Uterus (tissue), 4 donors: ENCODE measurements around the gene ENTPD7. TPM values are rescaled to one million over a fixed set of nuclear protein-coding genes. Genes with fewer than 3 reads are reported as not detected.
A peak's percentile ranks its signal among the peaks of the same experiment; 100 is the strongest.

ENCODE experiments used
- DNase-seq, 2 donors: peaks; one replicate each; pipeline ENCODE4 v3.0.0-alpha.2; 2019 to 2020
- H3K27ac ChIP-seq, 2 donors: fragments of 200-600 bp; sonication (generic); 1 replicate in 1 of 2; 2 replicates in 1 of 2; pipeline ENCODE4 v1.5.1; 2016 to 2018
- H3K27me3 ChIP-seq, 2 donors: fragments of 200-600 bp; sonication (generic); one replicate each; pipeline ENCODE4 v1.5.1; 2018 to 2019; ENCODE audit warnings: control low read depth in 1 of 2
- H3K36me3 ChIP-seq, 2 donors: fragments of 200-600 bp; sonication (generic); one replicate each; pipeline ENCODE4 v1.5.1; 2019; ENCODE audit warnings: control low read depth in 1 of 2
- H3K4me1 ChIP-seq, 2 donors: fragments of 200-600 bp; sonication (generic); one replicate each; pipeline ENCODE4 v1.5.1; 2018 to 2019; ENCODE audit warnings: control low read depth in 1 of 2
- H3K4me3 ChIP-seq, 2 donors: fragments of 200-600 bp; sonication (generic); 1 replicate in 1 of 2; 2 replicates in 1 of 2; pipeline ENCODE4 v1.5.1; 2018 to 2019; ENCODE audit warnings: mild to moderate bottlenecking in 1 of 2
- H3K9me3 ChIP-seq, 2 donors: fragments of 200-600 bp; sonication (generic); one replicate each; pipeline ENCODE4 v1.5.1; 2019; ENCODE audit warnings: control low read depth in 1 of 2
- CTCF ChIP-seq, 4 experiments: fragments of 200-600 bp in 2 of 4; fragments of 450-650 bp in 2 of 4; sonication (generic) in 2 of 4; IDR thresholded peaks; one replicate each; pipeline ENCODE4 v1.5.1; 2016 to 2019; ENCODE audit warnings: antibody characterized with exemption in 4 of 4, mild to moderate bottlenecking in 2 of 4, moderate library complexity in 1 of 4
- POLR2A ChIP-seq, 2 donors: fragments of 450-650 bp; IDR thresholded peaks; one replicate each; pipeline ENCODE4 v1.6.1; 2016; ENCODE audit warnings: antibody characterized with exemption in 2 of 2, mild to moderate bottlenecking in 1 of 2, moderate library complexity in 1 of 2
- intact Hi-C: fragments of 100-400 bp; cut with DNase I; formaldehyde crosslinking; loops from one replicate; pipeline ENCODE4 v1.15.1; 2023; ENCODE audit warnings: low total_unique reads
- total RNA-seq, 4 donors: library from RNA; depleted of rRNA in 3 of 4; stranded (reverse); fragments of >200 nt in 3 of 4; gene quantifications; one replicate each; pipeline versions ENCODE4 v1.1.0 to v1.2.4, GENCODE V29; 2014 to 2023
- donor health status: DM: yes; HTN: yes; CAD: no.

ENTPD7 gene
- total RNA-seq, 4 donors from 2014 or later = 0.26 to 25.2 (median 5.0) TPM

GRCh38 chr10:99615426-99615825 is 43.9 kb upstream of the ENTPD7 start:
- DNase-seq = no peak
- H3K9me3 ChIP-seq = no peaks in the 10 kb centered on the region
- peaks cover 7 to 17% of the 10 kb centered on the region in 2 donors for H3K4me1 ChIP-seq
- intact Hi-C loops = no loop called here
- H3K27me3 ChIP-seq = no peaks in the 10 kb centered on the region
- no peak overlapping the region for H3K27ac ChIP-seq
- no peak overlapping the region for H3K4me3 ChIP-seq
- TF ChIP-seq CTCF (IDR thresholded peaks at IDR 0.05) (no peak), POLR2A (IDR thresholded peaks at IDR 0.05) (no peak)
- no peaks in the 10 kb centered on the region for H3K36me3 ChIP-seq

- H3K27ac ChIP-seq = peak overlapping the region in 1 of 2 donors; percentile 8
- no peak overlapping the region for H3K4me3 ChIP-seq
These were observed 41.6 kb upstream of the ENTPD7 start for GRCh38 chr10:99617696-99618095.

GRCh38 chr10:99619090-99619800 is 40.1 kb upstream of the ENTPD7 start:
- peak overlapping the region; percentile 81 for H3K4me3 ChIP-seq
- H3K27me3 ChIP-seq = no peaks in the 10 kb centered on the region
- intact Hi-C loops = no loop called here
- no peak for DNase-seq
- TF ChIP-seq CTCF (IDR thresholded peaks at IDR 0.05) = no peak
- TF ChIP-seq POLR2A (IDR thresholded peaks at IDR 0.05) = no peak
- H3K36me3 ChIP-seq = no peaks in the 10 kb centered on the region
- peaks cover 7 to 22% of the 10 kb centered on the region in 2 donors for H3K4me1 ChIP-seq
- H3K9me3 ChIP-seq = no peaks in the 10 kb centered on the region
- peak overlapping the region; percentile 81 to 87 for H3K27ac ChIP-seq

More at GRCh38 chr10:99617696-99618095, 41.6 kb upstream of the ENTPD7 start:
- Histone ChIP-seq H3K27me3 (no peaks in the 10 kb centered on the region), H3K36me3 (no peaks in the 10 kb centered on the region), H3K9me3 (no peaks in the 10 kb centered on the region), H3K4me1 (peaks cover 7 to 22% of the 10 kb centered on the region in 2 donors)
- TF ChIP-seq POLR2A (IDR thresholded peaks at IDR 0.05) = no peak
- TF ChIP-seq CTCF (IDR thresholded peaks at IDR 0.05) = no peak
- intact Hi-C loops = no loop called here
- DNase-seq = no peak

GRCh38 chr10:99619851-99620710 is 39.2 kb upstream of the ENTPD7 start, which contains the start of gene SLC25A28:
TSS of gene SLC25A28 (minus strand) at chr10:99620439. CDS start at chr10:99620335, 104 bp downstream.
- Histone ChIP-seq H3K9me3 (no peaks in the 10 kb centered on the region), H3K4me1 (peaks cover 7 to 22% of the 10 kb centered on the region in 2 donors), H3K27ac (peak within 1 kb of the TSS; percentile 98 to 99), H3K4me3 (peak within 1 kb of the TSS; percentile 81), H3K27me3 (no peaks in the 10 kb centered on the region), H3K36me3 (no peaks in the 10 kb centered on the region)
- intact Hi-C loops = no loop called here
- no peak for TF ChIP-seq POLR2A (IDR thresholded peaks at IDR 0.05)
- no peak for TF ChIP-seq CTCF (IDR thresholded peaks at IDR 0.05)
- DNase-seq = peak; percentile 93 to 98
